Activated B cell treated with CpG ODN at 0.5 μM for 24 hours (primary cell): Measurements from ENCODE around the gene RBM26. TPM values are rescaled to one million over a fixed set of nuclear protein-coding genes. Genes with fewer than 3 reads are reported as not detected.
A peak's percentile ranks its signal among the peaks of the same experiment; 100 is the strongest.

Source experiments
- ATAC-seq: fragments of 200-7000 bp; cut with Tn5 transposase; one replicate; pipeline ENCODE4 v1.10.0; 2021; ENCODE audit warnings: low read depth, mild to moderate bottlenecking, moderate library complexity
- CTCF ChIA-PET: fragments of 350-600 bp; sonication (Branson Sonifier 250); formaldehyde crosslinking; loops from one replicate; lab custom pipeline; 2021; ENCODE audit warnings: antibody characterized with exemption; lab: Charles Lee
- POLR2A ChIA-PET: fragments of 350-600 bp; sonication (Branson Sonifier 250); formaldehyde crosslinking; loops from one replicate; lab custom pipeline; 2021; ENCODE audit warnings: antibody characterized with exemption; lab: Charles Lee
- DNase-seq: peaks from one replicate; pipeline ENCODE4 v3.0.0; 2022
- H3K27ac Mint-ChIP-seq: one replicate; pipeline ENCODE4 v1.8.0; 2020; ENCODE audit warnings: mixed read lengths
- H3K27me3 Mint-ChIP-seq: one replicate; pipeline ENCODE4 v1.8.0; 2021; ENCODE audit warnings: mixed read lengths
- H3K36me3 Mint-ChIP-seq: one replicate; pipeline ENCODE4 v1.8.0; 2021; ENCODE audit warnings: low read depth, mixed read lengths
- H3K4me1 Mint-ChIP-seq: one replicate; pipeline ENCODE4 v1.8.0; 2021; ENCODE audit warnings: mixed read lengths
- H3K4me3 Mint-ChIP-seq: one replicate; pipeline ENCODE4 v1.8.0; 2020; ENCODE audit warnings: mild to moderate bottlenecking, mixed read lengths
- H3K9me3 Mint-ChIP-seq: one replicate; pipeline ENCODE4 v1.8.0; 2020; ENCODE audit warnings: mixed read lengths
- CTCF ChIP-seq: fragments of 200-600 bp; IDR thresholded peaks from one replicate; pipeline ENCODE4 v1.8.0; 2022; ENCODE audit warnings: antibody characterized with exemption, mild to moderate bottlenecking
- intact Hi-C: fragments of 100-400 bp; cut with micrococcal nuclease; formaldehyde crosslinking; loops from one replicate; pipeline ENCODE4 v1.15.1; 2024
- total RNA-seq: library from RNA; stranded (reverse); gene quantifications from 2 replicates; pipeline ENCODE4 v1.2.3, GENCODE V29; 2022

The RBM26 gene
- total RNA-seq, 1 donor from 2014 or later = 92.9 TPM

GRCh38 chr13:79386125-79386826, 19.8 kb downstream of the RBM26 start:
- H3K27me3 Mint-ChIP-seq = no peaks in the 10 kb centered on the region
- no peaks in the 10 kb centered on the region for H3K9me3 Mint-ChIP-seq
- CTCF ChIA-PET = interaction anchor here (0.7 kb wide), 1 partner anchor 341 kb away, joined by 3 read pairs; no protein-coding TSS in a partner anchor
- no peak overlapping the region for H3K27ac Mint-ChIP-seq
- POLR2A ChIA-PET = interaction anchor here (0.6 to 1.1 kb wide), 3 partner anchors 8 to 1899 kb away, joined by 3 to 6 read pairs (median 3); partner anchors contain the start of gene RBM26
- intact Hi-C loops = loop anchor here (1.0 to 10.0 kb wide), 2 partner anchors 20 to 51 kb away; partner anchors contain the start of gene RBM26
- no peak for TF ChIP-seq CTCF
- H3K4me1 Mint-ChIP-seq = peaks cover 80% of the 10 kb centered on the region
- ATAC-seq (peak; percentile 16), DNase-seq (no peak)
- H3K36me3 Mint-ChIP-seq = peaks cover 13% of the 10 kb centered on the region
- H3K4me3 Mint-ChIP-seq = peak overlapping the region; percentile 5

GRCh38 chr13:79385694-79386093, 20.4 kb downstream of the RBM26 start:
- Mint-ChIP-seq H3K27ac (no peak overlapping the region), H3K4me3 (no peak overlapping the region), H3K27me3 (no peaks in the 10 kb centered on the region), H3K4me1 (peaks cover 80% of the 10 kb centered on the region), H3K36me3 (peaks cover 11% of the 10 kb centered on the region), H3K9me3 (no peaks in the 10 kb centered on the region)
- ATAC-seq (peak; percentile 76), DNase-seq (no peak)
- no peak for TF ChIP-seq CTCF
- POLR2A ChIA-PET = interaction anchor here (0.6 to 1.1 kb wide), 4 partner anchors 8 to 1898 kb away, joined by 3 to 6 read pairs (median 3); partner anchors contain the start of gene RBM26
- intact Hi-C loops = loop anchor here (1.0 to 10.0 kb wide), 4 partner anchors 8 to 51 kb away; partner anchors contain the start of gene RBM26
- CTCF ChIA-PET = no interaction called here

- peak overlapping the region; percentile 60 for H3K27ac Mint-ChIP-seq
- peaks cover 73% of the 10 kb centered on the region for H3K4me1 Mint-ChIP-seq
- no peaks in the 10 kb centered on the region for H3K9me3 Mint-ChIP-seq
- DNase-seq = no peak
- CTCF ChIA-PET = no interaction called here
- no peaks in the 10 kb centered on the region for H3K27me3 Mint-ChIP-seq
- TF ChIP-seq CTCF = no peak
- peaks cover 16% of the 10 kb centered on the region for H3K36me3 Mint-ChIP-seq
- H3K4me3 Mint-ChIP-seq = no peak overlapping the region
- ATAC-seq = no peak
- POLR2A ChIA-PET = interaction anchor here (1.0 kb wide), 1 partner anchor 21 kb away, joined by 4 read pairs; no protein-coding TSS in a partner anchor
- intact Hi-C loops = loop anchor here (2.0 to 10.0 kb wide), 2 partner anchors 19 to 49 kb away; no protein-coding TSS in a partner anchor
Observed at GRCh38 chr13:79384022-79384610, 21.9 kb downstream of the RBM26 start.

GRCh38 chr13:79382545-79383275, 23.3 kb downstream of the RBM26 start:
- Mint-ChIP-seq H3K4me3 (peak overlapping the region; percentile 63), H3K4me1 (peaks cover 59% of the 10 kb centered on the region), H3K9me3 (no peaks in the 10 kb centered on the region), H3K36me3 (peaks cover 21% of the 10 kb centered on the region), H3K27me3 (no peaks in the 10 kb centered on the region), H3K27ac (peak overlapping the region; percentile 74)
- TF ChIP-seq CTCF = no peak
- intact Hi-C loops = loop anchor here (1.0 to 10.0 kb wide), 2 partner anchors 9 to 48 kb away; no protein-coding TSS in a partner anchor
- ATAC-seq (peak; percentile 47), DNase-seq (no peak)
- ChIA-PET POLR2A (interaction anchor here (0.7 kb wide), 1 partner anchor 15 kb away, joined by 10 read pairs; no protein-coding TSS in a partner anchor), CTCF (interaction anchor here (2.8 kb wide), 1 partner anchor 9 kb away, joined by 16 read pairs; no protein-coding TSS in a partner anchor)
